ENCODE data around the gene ADAMTS2. TPM values are rescaled to one million over a fixed set of nuclear protein-coding genes. Genes with fewer than 3 reads are reported as not detected.

ADAMTS2 gene
- total RNA-seq, 1 donor from 2014 or later = not detected

- Mint-ChIP-seq H3K4me3 (no peak overlapping the region), H3K27me3 (peaks cover 5% of the 10 kb centered on the region), H3K9me3 (no peaks in the 10 kb centered on the region), H3K27ac (no peak overlapping the region), H3K4me1 (no peaks in the 10 kb centered on the region), H3K36me3 (ENCODE audit: low read depth) (no peaks in the 10 kb centered on the region)
- TF ChIP-seq, protein P1, sequence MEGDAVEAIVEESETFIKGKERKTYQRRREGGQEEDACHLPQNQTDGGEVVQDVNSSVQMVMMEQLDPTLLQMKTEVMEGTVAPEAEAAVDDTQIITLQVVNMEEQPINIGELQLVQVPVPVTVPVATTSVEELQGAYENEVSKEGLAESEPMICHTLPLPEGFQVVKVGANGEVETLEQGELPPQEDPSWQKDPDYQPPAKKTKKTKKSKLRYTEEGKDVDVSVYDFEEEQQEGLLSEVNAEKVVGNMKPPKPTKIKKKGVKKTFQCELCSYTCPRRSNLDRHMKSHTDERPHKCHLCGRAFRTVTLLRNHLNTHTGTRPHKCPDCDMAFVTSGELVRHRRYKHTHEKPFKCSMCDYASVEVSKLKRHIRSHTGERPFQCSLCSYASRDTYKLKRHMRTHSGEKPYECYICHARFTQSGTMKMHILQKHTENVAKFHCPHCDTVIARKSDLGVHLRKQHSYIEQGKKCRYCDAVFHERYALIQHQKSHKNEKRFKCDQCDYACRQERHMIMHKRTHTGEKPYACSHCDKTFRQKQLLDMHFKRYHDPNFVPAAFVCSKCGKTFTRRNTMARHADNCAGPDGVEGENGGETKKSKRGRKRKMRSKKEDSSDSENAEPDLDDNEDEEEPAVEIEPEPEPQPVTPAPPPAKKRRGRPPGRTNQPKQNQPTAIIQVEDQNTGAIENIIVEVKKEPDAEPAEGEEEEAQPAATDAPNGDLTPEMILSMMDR (IDR thresholded peaks at IDR 0.05) = no peak
- CTCF ChIA-PET = no interaction called here
- DNase-seq (no peak), ATAC-seq (ENCODE audit: low read depth) (no peak)
- intact Hi-C loops (cut with micrococcal nuclease) = no loop called here
- POLR2A ChIA-PET = no interaction called here
These were observed 23.9 kb downstream of the ADAMTS2 start for GRCh38 chr5:179321206-179321987.

- ATAC-seq (ENCODE audit: low read depth) (no peak), DNase-seq (no peak)
- POLR2A ChIA-PET = no interaction called here
- Mint-ChIP-seq H3K27ac (no peak overlapping the region), H3K4me1 (no peaks in the 10 kb centered on the region), H3K27me3 (peaks cover 5% of the 10 kb centered on the region), H3K4me3 (no peak overlapping the region), H3K36me3 (ENCODE audit: low read depth) (no peaks in the 10 kb centered on the region), H3K9me3 (no peaks in the 10 kb centered on the region)
- intact Hi-C loops (cut with micrococcal nuclease) = no loop called here
- TF ChIP-seq, protein P1 (IDR thresholded peaks at IDR 0.05) = no peak
- CTCF ChIA-PET = no interaction called here
These were observed 25.4 kb downstream of the ADAMTS2 start for GRCh38 chr5:179319741-179320281.

GRCh38 chr5:179319123-179319522 is 26.1 kb downstream of the ADAMTS2 start:
- H3K4me1 Mint-ChIP-seq = no peaks in the 10 kb centered on the region
- H3K4me3 Mint-ChIP-seq = no peak overlapping the region
- intact Hi-C loops (cut with micrococcal nuclease) = no loop called here
- ChIA-PET POLR2A (no interaction called here), CTCF (no interaction called here)
- no peak overlapping the region for H3K27ac Mint-ChIP-seq
- ATAC-seq (ENCODE audit: low read depth) = no peak
- H3K9me3 Mint-ChIP-seq = no peaks in the 10 kb centered on the region
- TF ChIP-seq, protein P1 (IDR thresholded peaks at IDR 0.05) = no peak
- H3K27me3 Mint-ChIP-seq = peaks cover 5% of the 10 kb centered on the region
- no peak for DNase-seq
- H3K36me3 Mint-ChIP-seq (ENCODE audit: low read depth) = no peaks in the 10 kb centered on the region

GRCh38 chr5:179318221-179318955 is 26.9 kb downstream of the ADAMTS2 start:
- no peaks in the 10 kb centered on the region for H3K4me1 Mint-ChIP-seq
- ATAC-seq (ENCODE audit: low read depth) (no peak), DNase-seq (no peak)
- intact Hi-C loops (cut with micrococcal nuclease) = no loop called here
- no peak overlapping the region for H3K4me3 Mint-ChIP-seq
- H3K36me3 Mint-ChIP-seq (ENCODE audit: low read depth) = no peaks in the 10 kb centered on the region
- peaks cover 5% of the 10 kb centered on the region for H3K27me3 Mint-ChIP-seq
- CTCF ChIA-PET = no interaction called here
- no peaks in the 10 kb centered on the region for H3K9me3 Mint-ChIP-seq
- POLR2A ChIA-PET = no interaction called here
- H3K27ac Mint-ChIP-seq = no peak overlapping the region
- TF ChIP-seq, protein P1 (IDR thresholded peaks at IDR 0.05) = no peak

Measured in activated B cell treated with CpG ODN at 0.5 μM for 24 hours (primary cell).